OCI-LY7 (cell line): ENCODE results near the gene ARHGEF17. TPM values are rescaled to one million over a fixed set of nuclear protein-coding genes. Genes with fewer than 3 reads are reported as not detected.

Experiments
- BruUV-seq: library from RNA; stranded (reverse); fragments of 400-500 nt; replicated peaks from 2 replicates; lab custom pipeline; 2021; lab: Mats Ljungman, UMichigan
- CTCF ChIA-PET: fragments of 300-600 bp; sonication (Branson Sonifier 250); formaldehyde crosslinking; loops from one replicate; lab custom pipeline; 2022; ENCODE audit warnings: antibody characterized with exemption; ENCODE audit not compliant: unreplicated experiment; lab: Charles Lee
- POLR2A ChIA-PET: fragments of 300-600 bp; sonication (Branson Sonifier 250); formaldehyde crosslinking; loops from one replicate; lab custom pipeline; 2022; ENCODE audit warnings: antibody characterized with exemption; lab: Charles Lee
- DNase-seq: peaks from one replicate; pipeline ENCODE4 v3.0.0-alpha.2; 2015; ENCODE audit warnings: low spot score
- H2AFZ ChIP-seq: fragments of 200-600 bp; sonication (generic), shearing (Covaris generic); 2 replicates; pipeline ENCODE4 v1.6.1; 2014; ENCODE audit warnings: mild to moderate bottlenecking, antibody characterized with exemption, low read length, moderate library complexity
- H3K27ac ChIP-seq: fragments of 200-600 bp; sonication (generic); 2 replicates; pipeline ENCODE4 v1.5.1; 2014; ENCODE audit warnings: mixed run types, low read depth, mild to moderate bottlenecking, moderate library complexity, low read length, inconsistent platforms; ENCODE audit not compliant: poor library complexity, severe bottlenecking
- H3K36me3 ChIP-seq: fragments of 200-600 bp; sonication (generic); 2 replicates; pipeline ENCODE4 v1.6.1; 2014; ENCODE audit warnings: mild to moderate bottlenecking, antibody characterized with exemption, low read length, moderate library complexity, mixed read lengths; ENCODE audit not compliant: insufficient read depth
- H3K4me1 ChIP-seq: fragments of 200-600 bp; sonication (generic); 2 replicates; pipeline ENCODE4 v1.5.1; 2014; ENCODE audit warnings: mild to moderate bottlenecking, low read length; ENCODE audit not compliant: insufficient read depth, poor library complexity, severe bottlenecking
- H3K4me2 ChIP-seq: fragments of 200-600 bp; sonication (generic); 2 replicates; pipeline ENCODE4 v1.6.1; 2014; ENCODE audit warnings: mild to moderate bottlenecking, low read length
- H3K4me3 ChIP-seq: fragments of 200-600 bp; sonication (generic); 2 replicates; pipeline ENCODE4 v1.5.1; 2014; ENCODE audit warnings: mild to moderate bottlenecking, low read depth, low read length; ENCODE audit not compliant: poor library complexity, severe bottlenecking
- H3K79me2 ChIP-seq: fragments of 200-600 bp; sonication (generic); 2 replicates; pipeline ENCODE4 v1.6.1; 2016; ENCODE audit warnings: low read depth, mild to moderate bottlenecking, low read length, moderate library complexity, mixed read lengths; ENCODE audit not compliant: insufficient read depth
- H3K9me2 ChIP-seq: fragments of 200-600 bp; sonication (generic); 2 replicates; pipeline ENCODE4 v1.6.1; 2016; ENCODE audit warnings: mild to moderate bottlenecking, low read length, mixed read lengths; ENCODE audit not compliant: insufficient read depth
- H3K9me3 ChIP-seq: fragments of 200-600 bp; sonication (generic); 2 replicates; pipeline ENCODE4 v1.6.1; 2014; ENCODE audit warnings: mild to moderate bottlenecking, mixed run types, low read length, mixed read lengths
- H4K20me1 ChIP-seq: fragments of 200-600 bp; sonication (generic); 2 replicates; pipeline ENCODE4 v1.6.1; 2014; ENCODE audit warnings: mild to moderate bottlenecking, antibody characterized with exemption, low read length, moderate library complexity, mixed read lengths; ENCODE audit not compliant: insufficient read depth
- EZH2phosphoT487 ChIP-seq: fragments of 200-600 bp; sonication (generic); IDR thresholded peaks from 2 replicates; pipeline ENCODE4 v1.6.1; 2018; ENCODE audit warnings: low read depth, borderline replicate concordance, mild to moderate bottlenecking, mixed run types, antibody characterized with exemption, low read length, moderate library complexity, mixed read lengths
- intact Hi-C: fragments of 100-400 bp; cut with micrococcal nuclease; formaldehyde crosslinking; loops from one replicate; pipeline ENCODE4 v1.10.0; 2022; ENCODE audit not compliant: unreplicated experiment
- total RNA-seq, 2 experiments: library from RNA; depleted of rRNA in 1 of 2; stranded (reverse); fragments of >200 nt in 1 of 2; shearing (Covaris generic) in 1 of 2; gene quantifications; 2 replicates each; pipeline ENCODE4 v1.2.3, GENCODE V29; 2014 to 2022
- TF ChIP-seq, protein P1 (sequence below): fragments of 200-600 bp; sonication (generic); conservative IDR thresholded peaks from 2 replicates; pipeline ENCODE4 v1.5.1; 2014; ENCODE audit warnings: mild to moderate bottlenecking, antibody characterized with exemption, low read length, moderate library complexity, mixed read lengths

Gene ARHGEF17
- total RNA-seq, 2 experiments from 2014 or later, result 0.19 to 1.4 TPM

DNA sequence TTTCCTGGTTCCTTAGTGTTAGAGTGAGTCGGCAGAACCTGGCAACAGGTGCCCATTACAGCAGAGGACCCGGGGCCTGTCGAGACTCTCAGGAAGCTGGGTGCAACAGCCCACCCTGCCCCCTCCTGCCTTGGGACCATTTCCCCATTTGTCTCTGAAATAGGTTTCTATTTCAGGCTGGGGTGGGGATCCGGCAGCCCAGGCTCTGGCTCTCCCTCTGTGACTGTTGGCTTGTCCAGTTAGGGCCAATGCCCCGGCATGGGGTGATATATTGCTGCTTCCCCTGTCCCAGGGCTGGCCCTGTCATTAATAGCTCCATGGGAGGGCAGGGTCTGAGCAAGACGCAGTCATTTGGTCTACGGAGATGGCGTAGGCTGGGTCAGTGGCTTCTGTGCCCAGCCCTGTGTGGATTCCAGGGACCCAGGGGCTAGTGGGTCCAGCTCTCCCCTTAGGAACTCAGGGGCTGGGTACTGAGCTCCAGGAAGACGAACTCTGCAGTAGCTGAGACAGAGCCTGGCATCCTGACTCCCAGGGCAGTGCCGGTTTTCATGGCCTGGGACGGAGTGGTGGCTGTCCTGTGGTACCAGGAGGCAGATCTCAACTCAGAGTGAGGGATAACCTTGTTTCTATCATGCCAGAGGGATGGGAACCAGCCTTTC is 33.2 kb upstream of the ARHGEF17 start:
- Histone ChIP-seq H4K20me1 (no peaks in the 10 kb centered on the region), H3K9me3 (no peaks in the 10 kb centered on the region), H3K4me3 (no peak overlapping the region), H2AFZ (no peak overlapping the region), H3K4me1 (peaks cover 20% of the 10 kb centered on the region), H3K79me2 (no peaks in the 10 kb centered on the region), H3K9me2 (no peaks in the 10 kb centered on the region), H3K36me3 (no peaks in the 10 kb centered on the region), H3K27ac (no peak overlapping the region), H3K4me2 (no peak overlapping the region)
- intact Hi-C loops, result no loop called here
- BruUV-seq, result no TSS peak
- no peak for DNase-seq
- CTCF ChIA-PET, result interaction anchor here (0.8 kb wide), 1 partner anchor 78 kb away, joined by 4 read pairs; no protein-coding TSS in a partner anchor
- POLR2A ChIA-PET, result interaction anchor here (1.0 kb wide), 1 partner anchor 50 kb away, joined by 4 read pairs; no protein-coding TSS in a partner anchor
- no peak for TF ChIP-seq EZH2phosphoT487
- TF ChIP-seq, protein P1, sequence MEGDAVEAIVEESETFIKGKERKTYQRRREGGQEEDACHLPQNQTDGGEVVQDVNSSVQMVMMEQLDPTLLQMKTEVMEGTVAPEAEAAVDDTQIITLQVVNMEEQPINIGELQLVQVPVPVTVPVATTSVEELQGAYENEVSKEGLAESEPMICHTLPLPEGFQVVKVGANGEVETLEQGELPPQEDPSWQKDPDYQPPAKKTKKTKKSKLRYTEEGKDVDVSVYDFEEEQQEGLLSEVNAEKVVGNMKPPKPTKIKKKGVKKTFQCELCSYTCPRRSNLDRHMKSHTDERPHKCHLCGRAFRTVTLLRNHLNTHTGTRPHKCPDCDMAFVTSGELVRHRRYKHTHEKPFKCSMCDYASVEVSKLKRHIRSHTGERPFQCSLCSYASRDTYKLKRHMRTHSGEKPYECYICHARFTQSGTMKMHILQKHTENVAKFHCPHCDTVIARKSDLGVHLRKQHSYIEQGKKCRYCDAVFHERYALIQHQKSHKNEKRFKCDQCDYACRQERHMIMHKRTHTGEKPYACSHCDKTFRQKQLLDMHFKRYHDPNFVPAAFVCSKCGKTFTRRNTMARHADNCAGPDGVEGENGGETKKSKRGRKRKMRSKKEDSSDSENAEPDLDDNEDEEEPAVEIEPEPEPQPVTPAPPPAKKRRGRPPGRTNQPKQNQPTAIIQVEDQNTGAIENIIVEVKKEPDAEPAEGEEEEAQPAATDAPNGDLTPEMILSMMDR, result no peak

- peaks cover 17% of the 10 kb centered on the region for H3K4me1 ChIP-seq
- H2AFZ ChIP-seq, result no peak overlapping the region
- no peaks in the 10 kb centered on the region for H4K20me1 ChIP-seq
- ChIA-PET POLR2A (interaction anchor here (0.6 to 1.0 kb wide), 2 partner anchors 51 to 1497 kb away, joined by 4 to 5 read pairs; no protein-coding TSS in a partner anchor), CTCF (no interaction called here)
- H3K27ac ChIP-seq, result no peak overlapping the region
- H3K36me3 ChIP-seq, result no peaks in the 10 kb centered on the region
- H3K4me2 ChIP-seq, result no peak overlapping the region
- TF ChIP-seq EZH2phosphoT487, result no peak
- TF ChIP-seq, protein P1, result no peak
- DNase-seq, result no peak
- BruUV-seq, result no TSS peak
- H3K9me2 ChIP-seq, result no peaks in the 10 kb centered on the region
- intact Hi-C loops, result no loop called here
- no peaks in the 10 kb centered on the region for H3K79me2 ChIP-seq
- no peaks in the 10 kb centered on the region for H3K9me3 ChIP-seq
- H3K4me3 ChIP-seq, result no peak overlapping the region
Measured at GRCh38 chr11:73275381-73275750, 32.7 kb upstream of the ARHGEF17 start.

DNA sequence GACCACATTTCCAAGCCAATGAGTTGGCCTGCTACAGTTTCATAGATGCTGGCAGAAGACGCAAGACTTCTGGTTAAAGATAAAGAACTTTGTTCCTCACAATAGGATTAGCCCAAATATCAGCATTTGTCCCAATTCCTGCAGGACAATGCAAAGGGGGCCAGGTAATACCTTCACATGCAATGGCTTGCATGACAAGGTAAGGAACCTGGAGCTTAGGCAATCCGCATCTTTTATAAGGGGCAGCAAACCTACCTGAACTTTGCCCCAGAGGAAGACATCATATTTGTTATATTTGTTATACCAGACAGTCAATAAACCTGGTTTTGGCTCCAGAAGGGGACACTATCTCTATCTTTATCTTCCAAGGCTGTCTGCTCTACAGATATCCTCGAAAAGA is 30.6 kb upstream of the ARHGEF17 start:
- no peak overlapping the region for H3K4me2 ChIP-seq
- H3K79me2 ChIP-seq, result no peaks in the 10 kb centered on the region
- no peaks in the 10 kb centered on the region for H3K9me3 ChIP-seq
- intact Hi-C loops, result no loop called here
- no peak for DNase-seq
- POLR2A ChIA-PET, result no interaction called here
- no peak overlapping the region for H3K27ac ChIP-seq
- H3K4me1 ChIP-seq, result no peaks in the 10 kb centered on the region
- TF ChIP-seq EZH2phosphoT487, result no peak
- TF ChIP-seq, protein P1, result no peak
- no TSS peak for BruUV-seq
- H3K9me2 ChIP-seq, result no peaks in the 10 kb centered on the region
- no peaks in the 10 kb centered on the region for H3K36me3 ChIP-seq
- no peak overlapping the region for H3K4me3 ChIP-seq
- no peak overlapping the region for H2AFZ ChIP-seq
- CTCF ChIA-PET, result no interaction called here
- H4K20me1 ChIP-seq, result no peaks in the 10 kb centered on the region
